DMS153 treated with DMSO at 0.1 percent for 48 hours (cell line): Measurements from ENCODE around the gene FRS3.

Experiments
- DNase-seq: peaks from one replicate; lab custom pipeline; 2025; ENCODE audit not compliant: unreplicated experiment; lab: John Stamatoyannopoulos, UW

The FRS3 gene

DNA sequence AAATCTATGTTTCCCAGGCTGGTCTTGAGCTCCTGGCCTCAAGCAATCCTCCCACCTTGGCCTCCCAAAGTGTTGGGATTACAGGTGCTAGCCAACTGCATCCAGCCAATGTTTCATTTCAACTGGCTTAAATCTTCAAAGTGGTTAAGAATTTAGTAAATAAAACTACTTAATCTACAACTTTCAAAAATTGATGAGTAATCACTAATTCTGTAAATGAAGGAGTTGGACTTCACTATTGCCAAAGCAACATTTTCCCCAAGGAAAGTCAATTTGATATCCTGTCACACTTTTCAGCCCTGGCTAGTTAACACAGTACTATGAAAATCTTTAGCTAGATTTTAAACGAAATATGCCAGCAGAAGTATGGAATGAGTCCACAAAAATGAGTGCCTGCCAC, 11.6 kb upstream of the FRS3 start:
- no peak for DNase-seq

DNA sequence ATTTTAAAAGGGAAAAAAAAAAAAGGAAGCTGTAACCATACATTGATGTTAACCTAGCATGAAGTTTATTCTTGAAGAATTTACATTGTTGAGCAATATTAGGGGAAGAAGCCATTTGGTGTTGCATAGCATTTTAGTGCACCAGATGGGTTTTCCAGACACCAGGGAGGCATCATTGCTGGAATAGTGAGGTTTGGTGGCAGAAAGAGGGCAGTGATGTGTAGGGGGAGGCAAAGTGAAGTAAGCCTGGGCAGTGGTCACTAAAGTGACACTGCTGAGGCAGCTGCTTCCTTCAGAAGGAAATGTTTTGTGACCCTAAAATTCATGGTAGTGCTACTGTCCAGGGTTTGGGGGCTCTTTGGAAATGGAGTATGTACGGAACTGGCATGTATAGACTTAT, 10.3 kb upstream of the FRS3 start:
- no peak for DNase-seq

DNA sequence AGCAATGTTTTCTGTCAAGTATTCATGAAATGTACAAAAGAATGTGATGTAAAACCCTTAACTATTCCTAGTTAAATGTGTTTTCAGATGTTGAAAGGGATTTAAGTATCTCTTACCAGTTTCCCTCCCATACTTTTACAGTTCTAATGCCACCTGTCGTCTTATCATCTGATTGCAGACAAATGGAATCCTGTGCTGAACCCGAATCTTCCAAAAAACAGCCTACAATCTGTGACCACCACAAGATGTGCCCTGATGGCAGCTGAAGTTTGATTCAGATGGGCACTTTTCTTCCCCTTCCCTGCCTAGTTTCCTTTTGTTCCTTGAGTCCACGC, 9.7 kb upstream of the FRS3 start:
- no peak for DNase-seq

DNA sequence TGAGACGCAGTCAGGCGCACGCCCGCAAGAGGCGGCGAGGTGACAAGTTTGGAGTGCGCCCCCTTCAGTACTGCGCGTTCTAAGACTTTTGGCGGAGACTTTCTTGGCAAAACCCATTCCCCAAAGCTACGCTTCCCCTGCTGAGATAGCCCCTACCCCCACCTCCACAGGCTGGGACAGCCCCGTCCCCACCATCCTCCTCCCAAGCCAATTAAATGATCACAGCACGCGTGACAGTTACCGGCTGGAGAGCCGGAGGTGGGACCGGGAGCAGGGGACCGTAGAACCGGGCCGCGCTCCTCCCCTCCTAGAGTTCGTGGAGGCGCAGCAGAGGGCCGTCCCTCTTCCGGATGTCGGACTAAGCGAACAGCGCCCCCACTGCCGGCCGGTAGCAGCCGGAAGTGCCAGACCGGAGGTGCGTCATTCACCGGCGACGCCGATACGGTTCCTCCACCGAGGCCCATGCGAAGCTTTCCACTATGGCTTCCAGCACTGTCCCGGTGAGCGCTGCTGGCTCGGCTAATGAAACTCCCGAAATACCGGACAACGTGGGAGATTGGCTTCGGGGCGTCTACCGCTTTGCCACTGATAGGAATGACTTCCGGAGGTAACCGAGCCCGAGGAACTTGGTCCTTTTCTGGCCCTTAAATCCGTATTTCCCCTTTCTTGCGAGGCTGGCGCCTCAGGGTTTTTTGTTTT, 7.7 kb upstream of the FRS3 start, which contains the start of gene TOMM6:
Gene TOMM6 (plus strand): TSS at position 476 of the 699 bp plus-strand sequence. CDS start 4 bp downstream, at position 480.
- DNase-seq: peak; percentile 79

DNA sequence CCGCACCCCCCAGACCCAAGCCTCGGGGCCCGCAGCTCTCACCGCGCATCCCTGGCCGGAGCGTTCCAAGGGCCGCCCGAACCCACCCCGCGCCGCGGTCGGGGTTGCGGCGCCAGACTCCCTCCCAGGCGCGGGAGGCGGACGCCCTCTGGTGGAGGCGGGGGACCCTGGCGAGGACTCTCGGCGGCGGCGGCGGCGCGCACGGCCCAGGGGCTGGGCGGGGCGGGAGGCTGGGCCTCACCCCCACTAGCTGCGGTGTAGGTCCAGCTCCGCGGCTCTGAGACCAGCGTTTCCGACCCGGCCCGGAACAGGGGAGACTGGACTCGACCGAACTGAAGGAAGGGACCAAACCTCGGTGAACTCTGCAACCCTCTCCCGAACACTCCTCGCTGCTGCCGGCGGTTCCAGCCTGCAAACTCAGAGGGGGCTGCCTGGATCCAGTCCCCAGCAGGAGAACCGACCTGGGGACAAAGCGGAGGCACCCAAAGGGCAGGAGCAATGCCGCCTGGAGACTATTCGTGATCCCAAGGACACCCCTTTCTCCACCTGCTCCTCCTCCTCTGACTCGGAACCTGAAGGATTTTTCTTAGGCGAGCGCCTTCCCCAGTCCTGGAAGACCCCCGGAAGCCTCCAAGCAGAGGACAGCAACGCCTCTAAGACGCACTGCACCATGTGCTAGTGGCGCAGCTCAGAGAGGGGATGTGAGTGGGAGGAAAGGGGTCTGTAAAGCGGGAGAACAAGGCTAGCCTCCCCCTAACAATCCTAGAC, 6.9 kb upstream of the FRS3 start:
- peak; percentile 68 for DNase-seq

DNA sequence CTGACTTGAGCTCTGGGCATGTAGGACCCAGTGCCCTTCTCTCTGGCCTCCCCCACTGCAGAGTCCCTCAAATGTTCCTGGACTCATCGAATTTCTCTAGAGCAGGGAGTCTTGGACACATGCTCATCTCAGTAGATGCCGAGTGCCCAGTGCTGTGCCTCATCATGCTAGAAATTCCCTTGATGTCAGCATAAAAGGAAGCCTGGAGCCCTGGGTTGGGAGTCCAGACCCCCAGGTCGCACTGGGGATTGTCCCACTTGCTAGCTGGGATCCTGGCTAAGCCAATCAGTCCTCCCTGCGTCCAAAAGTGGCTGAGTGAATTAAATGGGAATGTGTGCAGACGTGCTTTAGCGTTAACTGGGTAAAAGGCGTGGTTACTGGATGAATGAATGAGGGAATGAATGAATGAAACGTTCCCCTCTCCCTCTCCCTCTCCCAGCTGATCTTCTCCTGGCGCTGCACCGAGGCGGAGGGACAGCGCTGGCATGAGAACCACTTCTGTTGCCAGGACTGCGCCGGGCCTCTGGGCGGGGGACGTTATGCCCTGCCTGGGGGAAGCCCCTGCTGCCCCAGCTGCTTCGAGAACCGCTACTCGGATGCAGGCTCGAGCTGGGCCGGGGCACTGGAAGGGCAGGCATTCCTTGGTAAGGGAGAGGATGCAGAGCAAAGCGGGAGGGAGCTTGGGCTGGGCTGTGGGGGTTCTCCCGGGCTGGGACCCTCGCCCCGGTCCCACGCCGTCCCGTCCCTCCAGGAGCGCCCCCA, 6.2 kb upstream of the FRS3 start:
- DNase-seq: no peak

DNA sequence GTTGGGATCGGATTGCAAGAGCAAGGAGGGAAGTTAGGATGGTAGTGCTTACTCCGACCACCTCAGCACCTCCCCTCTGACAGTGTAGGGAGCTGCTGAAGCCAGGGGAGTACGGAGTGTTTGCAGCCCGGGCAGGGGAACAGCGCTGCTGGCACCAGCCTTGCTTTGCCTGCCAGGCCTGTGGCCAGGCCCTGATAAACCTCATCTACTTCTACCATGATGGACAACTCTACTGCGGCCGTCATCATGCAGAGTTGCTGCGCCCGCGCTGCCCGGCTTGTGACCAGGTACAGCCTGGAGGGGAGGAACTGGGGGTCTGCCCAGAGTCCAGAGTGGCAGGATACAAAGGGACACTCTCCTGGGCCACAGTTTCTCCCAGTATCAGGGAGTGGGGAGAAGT, 5.6 kb upstream of the FRS3 start:
- no peak for DNase-seq

DNA sequence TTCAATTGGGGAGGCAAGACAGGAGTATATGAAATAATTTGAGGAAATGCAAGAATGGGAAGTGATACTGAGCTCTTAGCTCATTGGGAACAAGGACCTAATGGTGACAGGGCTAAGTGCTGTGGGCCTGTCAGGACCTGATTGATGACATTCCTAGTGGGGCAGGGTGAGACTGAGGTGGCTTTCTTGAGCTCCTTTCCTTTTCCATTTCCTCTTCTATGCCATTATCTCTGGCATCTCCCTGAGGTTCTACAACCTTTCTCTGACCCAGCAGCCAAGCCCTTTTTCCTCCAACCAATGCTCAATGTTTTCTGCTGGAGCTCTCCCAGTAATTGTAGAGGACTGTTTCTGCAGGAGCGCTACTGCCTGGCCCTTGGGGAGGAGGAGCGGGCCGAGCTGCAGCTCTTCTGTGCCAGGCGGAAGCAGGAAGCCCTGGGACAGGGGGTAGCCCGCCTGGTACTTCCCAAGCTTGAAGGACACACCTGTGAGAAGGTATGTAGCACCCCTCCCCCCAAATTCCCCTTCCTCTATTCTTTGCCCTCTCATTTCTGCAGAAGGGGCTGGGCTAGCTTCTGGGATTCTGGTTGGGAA, 5.0 kb upstream of the FRS3 start:
- no peak for DNase-seq

DNA sequence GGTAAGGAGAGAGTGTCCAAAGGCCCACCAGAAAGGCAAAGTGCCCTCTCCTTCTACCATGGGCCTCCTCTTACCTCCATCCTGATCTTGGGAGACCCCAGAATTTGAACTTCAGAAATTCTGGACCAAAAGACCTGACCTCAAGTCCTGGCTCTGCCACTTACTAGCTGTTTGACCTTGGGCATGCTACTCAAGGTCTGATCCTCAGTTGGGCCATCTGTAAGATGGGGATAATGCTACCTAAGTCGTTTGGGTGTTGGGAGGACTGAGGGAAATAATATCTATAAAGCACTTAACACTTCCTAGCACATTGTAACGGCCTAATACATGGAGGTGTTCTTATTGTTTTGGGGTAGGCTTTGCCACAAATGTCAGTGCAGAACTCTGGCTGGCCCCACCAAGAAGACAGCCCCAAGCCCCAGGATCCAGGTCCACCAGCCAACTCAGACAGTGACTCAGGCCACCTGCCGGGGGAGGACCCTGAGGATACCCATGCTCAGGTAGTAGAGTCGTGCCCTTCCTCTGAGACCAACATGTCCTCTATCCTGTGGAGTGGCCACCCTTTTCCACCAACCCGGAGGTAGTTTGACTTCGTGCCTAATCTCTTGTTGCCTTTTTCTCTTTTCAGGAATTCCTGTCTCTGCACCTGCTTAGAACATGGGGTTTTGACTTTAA, 3.5 kb upstream of the FRS3 start:
- DNase-seq: no peak

DNA sequence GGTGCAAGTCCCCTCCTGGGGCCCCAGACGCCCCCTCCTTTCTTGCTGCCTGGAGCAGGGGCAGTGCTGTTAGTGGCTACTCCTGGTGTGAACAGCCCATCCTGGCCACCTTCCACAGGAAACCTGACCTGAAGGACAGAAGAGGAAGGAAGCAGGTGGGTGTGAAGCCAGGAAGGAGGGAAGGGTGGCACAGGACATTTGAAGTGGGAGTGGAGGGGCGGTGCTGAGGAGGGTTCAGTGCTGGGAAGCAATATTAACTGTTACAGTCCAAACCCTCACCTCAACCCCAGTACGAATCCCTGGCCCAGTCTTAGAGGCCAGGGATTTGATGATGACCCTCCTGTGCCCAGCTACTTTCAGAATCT, 1.6 kb upstream of the FRS3 start:
- no peak for DNase-seq

DNA sequence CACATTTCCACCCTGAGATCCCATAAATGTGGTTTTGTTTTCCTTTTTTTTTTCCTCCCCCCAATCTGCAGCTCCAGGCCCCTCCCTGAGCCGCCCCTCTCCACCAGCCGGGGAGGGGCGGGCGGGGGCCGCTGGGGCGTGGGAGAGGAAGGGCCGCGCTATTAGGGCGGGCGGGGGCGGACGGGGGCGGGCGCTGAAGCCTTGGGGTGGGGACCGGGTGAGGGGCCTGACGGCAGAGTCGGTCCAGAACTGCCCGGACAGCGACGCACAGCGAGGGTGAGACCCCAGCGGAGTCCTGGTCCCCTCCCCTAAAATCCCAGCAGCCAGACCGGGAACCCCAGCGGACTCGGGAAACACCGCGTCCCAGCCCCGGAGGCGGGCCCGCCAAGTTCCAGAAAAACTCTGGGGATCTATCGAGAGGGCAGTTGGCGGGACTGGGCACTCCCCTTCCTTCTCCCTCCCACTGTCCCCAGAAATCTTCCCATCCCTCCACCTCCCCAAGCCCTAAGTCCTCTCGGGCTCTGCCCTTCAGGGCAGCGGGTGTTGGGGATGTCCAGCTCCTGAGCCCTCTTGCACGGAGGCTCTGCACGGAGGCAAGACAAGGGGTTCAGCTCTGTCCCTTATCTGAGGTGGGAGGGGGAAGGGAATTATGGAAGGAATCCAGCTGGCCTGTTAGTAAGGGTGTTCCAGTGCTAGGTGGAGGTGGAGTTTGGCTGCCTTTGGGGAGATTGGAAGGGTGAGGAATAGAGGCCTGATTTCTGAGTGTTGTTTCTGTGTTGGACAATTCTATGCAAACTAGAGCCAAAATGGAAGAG, 1.1 kb upstream of the FRS3 start, which contains the start of gene PRICKLE4:
Gene PRICKLE4 (plus strand): TSS at position 232 of the 815 bp plus-strand sequence. CDS start 2,692 bp downstream, outside the sequence.
- DNase-seq: no peak

DNA sequence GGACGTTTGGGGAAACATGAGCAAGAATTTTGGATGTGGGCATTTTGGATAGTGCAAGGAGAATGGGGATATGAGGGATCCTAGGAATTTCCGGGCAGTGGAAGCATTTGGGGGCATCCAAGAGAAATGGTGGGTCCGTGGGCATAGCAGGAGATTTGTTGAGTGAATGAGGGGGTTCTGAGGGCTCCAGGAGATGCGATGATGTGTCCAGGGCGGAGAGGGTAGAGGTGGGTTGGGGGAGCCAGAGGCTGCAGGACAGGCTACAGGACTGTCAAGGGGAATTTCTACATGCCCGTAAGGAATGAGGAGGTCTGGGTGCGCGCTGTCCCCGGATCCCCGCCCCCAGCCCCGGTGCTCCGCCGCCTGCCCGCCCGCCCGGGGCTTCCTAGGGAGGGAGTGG, 364 bp downstream of the FRS3 start:
- no peak for DNase-seq

DNA sequence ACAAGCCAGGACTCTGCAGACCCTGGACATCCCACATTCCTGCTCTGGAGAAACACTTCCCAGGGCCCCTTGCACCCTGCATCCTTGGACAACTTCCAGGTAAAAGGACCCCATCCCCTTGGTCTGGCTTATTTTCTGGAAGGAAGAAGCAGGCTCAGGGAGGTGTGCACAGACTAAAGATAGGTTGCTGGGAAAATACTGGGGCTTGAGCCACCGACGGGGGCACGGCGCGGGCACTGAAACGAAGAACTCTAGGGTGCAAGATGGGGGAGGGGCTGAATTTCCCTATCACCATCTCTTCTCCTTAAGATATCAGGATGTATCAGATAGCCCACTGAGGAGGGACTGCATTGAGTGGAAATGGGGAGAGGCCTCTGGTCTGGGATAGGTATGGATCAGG, 805 bp downstream of the FRS3 start:
- DNase-seq: no peak

DNA sequence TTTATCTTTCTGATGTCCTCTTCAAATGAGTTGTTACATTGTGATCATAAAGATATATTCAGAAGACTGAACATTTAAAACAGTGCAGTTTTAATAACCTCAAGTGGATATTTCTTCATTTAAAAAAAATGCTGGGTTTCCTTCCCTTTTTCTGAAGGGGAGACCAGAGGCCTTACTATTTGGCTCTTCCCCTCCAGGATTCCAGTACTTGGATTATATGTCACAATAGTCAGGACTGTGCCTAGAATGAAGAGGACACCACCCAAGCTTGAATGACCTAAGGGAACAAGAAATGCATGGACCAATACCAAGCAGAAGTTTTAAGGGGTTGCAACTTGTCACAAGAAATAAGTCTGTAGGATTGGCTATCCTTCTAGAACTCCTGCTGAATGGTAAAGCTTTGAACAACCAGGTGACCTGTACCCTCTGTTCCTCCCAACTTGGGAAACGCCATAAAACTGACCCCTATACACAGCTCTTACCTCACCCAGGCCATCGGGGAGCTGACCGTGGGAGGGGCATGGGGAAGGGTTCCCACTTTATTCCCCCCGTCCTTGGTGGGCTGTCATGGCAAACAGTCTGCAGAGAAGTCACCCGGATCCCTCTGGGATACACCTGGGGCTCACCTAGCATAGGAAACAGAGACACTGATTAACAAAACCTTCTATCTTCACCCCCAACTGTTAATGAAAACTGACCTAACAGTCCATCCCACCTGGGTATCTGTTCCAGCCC, 2.0 kb downstream of the FRS3 start:
- no peak for DNase-seq

DNA sequence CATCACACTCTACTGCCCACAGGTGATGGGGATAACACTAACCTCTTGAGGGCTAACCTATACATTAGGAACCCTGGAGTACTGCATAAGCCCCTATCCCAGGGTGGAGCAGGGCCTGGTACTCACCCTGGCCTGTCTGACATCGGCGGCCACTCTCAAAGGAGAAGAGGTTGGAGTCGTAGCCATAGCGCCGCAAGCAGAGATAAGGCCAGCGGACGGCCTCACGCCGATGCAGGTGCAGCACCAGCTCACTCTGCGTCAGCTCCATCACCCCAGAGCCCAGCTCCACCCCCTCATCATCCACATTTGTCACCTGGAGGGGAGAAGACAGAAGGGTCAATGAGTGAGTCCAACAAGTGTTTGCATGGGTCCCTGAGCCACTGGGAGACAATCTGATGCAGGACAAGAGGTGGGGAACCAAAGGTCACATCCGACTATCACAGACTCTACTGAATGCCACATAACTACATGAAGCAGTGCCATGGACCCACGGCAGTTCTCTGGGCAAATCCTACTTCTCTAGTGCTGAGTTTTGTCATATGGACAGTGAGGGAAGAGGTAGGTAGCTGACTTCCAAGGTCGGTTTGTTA, 4.3 kb downstream of the FRS3 start:
- no peak for DNase-seq

DNA sequence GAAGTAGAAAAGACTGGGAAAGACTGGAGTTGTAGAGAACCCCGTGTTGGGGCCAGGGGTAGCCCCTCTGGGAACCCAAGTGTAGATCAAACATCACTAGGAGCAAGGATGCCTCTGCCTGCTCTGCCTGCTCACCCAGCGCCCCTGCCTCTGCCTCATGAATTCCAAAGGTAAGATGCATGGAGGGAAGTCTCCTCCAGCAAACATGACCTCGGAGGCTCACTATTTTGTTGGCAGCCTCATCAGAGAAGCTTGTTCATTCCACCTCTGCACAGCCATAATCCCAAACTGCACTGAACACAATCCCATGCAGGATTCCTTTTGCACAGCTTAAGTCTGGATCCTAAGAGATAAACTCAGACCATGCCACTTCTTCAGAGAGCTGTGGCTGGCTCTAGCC, 4.9 kb downstream of the FRS3 start:
- DNase-seq: no peak

DNA sequence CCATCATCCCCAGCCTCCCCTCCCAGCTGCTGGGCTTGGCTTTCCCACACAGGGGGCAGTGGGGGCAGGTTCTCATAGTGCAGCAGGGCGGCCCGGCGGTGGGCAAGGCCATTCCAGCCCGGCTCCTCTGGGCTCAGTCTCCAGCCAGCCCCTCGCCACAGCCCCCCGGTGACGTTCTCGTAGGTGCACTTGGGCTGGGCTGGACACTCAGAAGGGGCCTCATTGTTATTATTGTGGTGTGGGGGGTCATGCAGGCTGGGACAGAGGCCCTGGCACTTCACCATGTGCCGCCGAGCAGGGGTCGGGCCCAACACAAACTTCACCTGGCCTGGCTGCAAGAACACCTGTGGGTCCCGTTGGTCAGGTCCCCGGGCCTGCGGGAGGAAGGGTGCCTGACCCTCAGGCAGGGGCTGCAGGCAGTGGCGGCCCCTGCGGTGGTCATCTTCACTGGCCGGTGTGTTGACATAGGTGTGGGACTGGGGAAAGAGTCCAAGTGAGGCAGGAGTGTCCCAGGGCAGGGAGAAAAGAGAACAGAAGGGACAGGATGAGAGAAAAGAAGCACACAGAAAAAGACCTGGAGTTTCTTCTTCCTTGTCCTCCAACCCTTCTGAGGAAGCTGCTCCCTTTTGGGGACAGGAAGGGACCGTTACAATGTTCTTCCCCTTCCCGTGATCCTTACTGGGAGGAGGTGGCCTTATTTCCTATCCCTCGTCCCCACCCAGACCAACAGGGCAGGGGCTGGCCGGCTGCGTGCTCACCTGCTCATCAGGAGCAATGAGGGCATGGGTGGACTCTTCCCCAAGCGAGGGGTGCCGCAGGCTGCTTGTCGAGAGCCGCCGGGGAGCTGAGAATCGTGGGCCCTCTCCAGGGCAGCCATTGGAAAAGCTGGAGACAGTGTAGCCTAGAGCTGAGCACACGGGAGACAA, 8.4 kb downstream of the FRS3 start:
- no peak for DNase-seq
